NCI-H2227 treated with DMSO at 0.1 percent for 48 hours (cell line): Measurements from ENCODE around the gene CACNA1E.

Experiments
- DNase-seq: peaks from one replicate; lab custom pipeline; 2025; lab: John Stamatoyannopoulos, UW

Gene CACNA1E

DNA sequence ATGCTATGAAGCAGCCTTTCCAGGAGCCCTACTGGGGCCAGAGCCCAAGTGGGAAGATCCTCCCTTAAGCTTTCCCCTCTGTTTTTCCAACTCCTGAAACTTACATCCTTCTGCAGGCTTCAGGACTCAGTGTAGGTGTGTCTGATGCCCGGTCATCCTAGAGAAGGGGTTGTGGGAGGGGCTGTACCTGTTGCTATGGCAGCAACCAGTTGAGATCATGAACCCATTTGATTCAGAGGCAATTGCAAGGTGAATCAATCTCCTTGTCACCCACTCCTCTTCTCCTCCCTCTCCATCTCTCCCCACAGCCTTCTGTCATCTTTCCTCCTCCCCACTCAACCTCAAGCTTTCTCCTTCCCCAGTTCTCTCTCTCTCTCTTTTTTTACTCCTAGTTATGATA lies 151.8 kb downstream of the CACNA1E start:
- DNase-seq, result no peak

DNA sequence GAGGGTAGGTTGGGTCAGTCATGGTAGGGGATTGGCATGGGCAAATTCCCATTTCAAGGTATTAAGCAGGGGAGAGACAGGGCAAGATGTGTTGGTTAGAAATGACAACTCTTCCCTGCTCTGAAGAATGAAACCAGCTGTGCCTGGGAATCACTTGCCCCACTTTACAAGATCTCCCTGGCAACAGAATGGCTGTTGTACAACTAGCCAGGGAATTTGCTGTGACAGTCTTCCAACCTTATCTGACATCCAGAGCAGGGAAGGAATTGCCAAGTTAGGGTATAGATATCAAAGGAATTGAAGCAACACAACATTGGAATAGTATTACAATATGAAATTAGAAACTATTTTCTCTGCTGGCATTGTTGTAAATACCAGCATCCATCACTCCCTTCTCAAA lies 154.7 kb downstream of the CACNA1E start:
- DNase-seq, result no peak

DNA sequence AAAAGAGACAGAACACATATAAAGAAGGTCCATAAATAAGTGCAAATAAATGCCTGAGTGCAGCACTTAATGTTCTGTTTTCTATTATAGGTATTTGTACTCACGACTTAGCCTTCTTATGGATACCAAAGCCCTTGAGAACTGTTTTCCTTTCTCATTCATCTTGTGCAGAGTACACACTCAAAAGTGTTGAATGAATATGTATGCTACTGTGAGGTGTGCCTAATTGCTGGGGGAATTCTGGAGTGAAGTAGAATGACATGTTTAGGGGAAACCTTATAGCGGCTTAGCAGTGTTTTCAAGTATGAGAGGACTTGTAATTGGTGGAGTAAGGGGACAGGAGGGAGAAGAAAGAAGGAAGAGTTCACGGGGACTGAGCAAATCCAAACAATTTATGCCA lies 157.6 kb downstream of the CACNA1E start:
- DNase-seq, result no peak

DNA sequence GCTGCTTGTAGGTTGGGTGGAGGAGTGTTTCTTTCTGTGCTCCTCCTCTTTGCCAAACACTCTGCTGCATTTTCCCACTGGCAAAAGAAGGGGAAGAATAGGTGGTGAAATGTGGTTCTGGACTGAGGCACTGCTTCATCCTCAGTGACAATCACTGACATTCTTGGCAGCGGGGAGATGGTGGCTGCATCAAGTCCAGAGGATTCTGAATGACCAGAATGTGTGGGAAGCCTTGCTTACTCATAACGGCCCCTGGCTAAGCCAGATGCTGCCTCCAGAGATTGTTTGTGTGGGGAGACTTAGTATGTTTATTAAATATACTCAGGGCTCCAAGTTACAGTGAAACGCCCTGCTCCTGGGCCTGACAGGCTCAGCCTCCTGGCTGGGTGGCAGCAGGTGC lies 160.3 kb downstream of the CACNA1E start:
- no peak for DNase-seq

DNA sequence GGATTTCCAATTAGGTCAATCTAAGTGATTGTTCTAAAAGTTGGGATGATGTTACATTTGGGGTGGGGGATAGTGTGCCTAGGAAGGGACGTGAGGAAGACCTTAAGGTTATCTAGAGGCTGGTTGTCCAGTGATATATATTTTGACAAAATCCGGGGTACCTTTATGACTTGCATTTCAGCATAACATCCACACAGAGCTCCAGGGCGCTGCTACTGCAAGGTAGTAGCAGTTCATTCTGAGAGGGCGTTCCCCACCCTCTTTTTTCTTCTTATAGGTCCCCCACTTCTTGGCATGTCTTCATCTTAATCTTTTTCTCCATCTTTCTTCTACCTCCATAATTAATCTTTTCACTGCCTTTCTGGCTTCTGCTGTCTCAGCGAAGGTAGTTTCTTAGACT lies 161.9 kb downstream of the CACNA1E start:
- DNase-seq, result no peak

DNA sequence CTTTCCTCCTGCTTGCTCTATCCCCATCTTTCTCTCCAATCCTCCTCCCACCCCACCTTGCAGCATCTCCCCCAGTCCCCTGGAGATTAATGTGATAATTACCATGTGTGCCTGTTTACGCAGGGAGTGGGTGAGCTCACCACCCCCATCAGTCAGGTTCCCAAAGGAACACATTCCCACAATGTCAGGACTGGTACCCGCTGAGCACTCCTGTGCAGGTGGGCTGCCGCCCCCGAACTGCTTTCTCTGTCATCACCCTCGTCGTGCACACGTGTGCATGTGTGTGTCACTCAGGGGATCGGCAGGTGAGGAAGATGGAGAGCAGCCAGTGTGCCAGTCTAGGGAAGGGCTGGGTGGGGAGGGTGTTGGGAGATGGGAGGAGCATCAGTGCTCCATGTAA lies 163.4 kb downstream of the CACNA1E start:
- DNase-seq, result no peak

DNA sequence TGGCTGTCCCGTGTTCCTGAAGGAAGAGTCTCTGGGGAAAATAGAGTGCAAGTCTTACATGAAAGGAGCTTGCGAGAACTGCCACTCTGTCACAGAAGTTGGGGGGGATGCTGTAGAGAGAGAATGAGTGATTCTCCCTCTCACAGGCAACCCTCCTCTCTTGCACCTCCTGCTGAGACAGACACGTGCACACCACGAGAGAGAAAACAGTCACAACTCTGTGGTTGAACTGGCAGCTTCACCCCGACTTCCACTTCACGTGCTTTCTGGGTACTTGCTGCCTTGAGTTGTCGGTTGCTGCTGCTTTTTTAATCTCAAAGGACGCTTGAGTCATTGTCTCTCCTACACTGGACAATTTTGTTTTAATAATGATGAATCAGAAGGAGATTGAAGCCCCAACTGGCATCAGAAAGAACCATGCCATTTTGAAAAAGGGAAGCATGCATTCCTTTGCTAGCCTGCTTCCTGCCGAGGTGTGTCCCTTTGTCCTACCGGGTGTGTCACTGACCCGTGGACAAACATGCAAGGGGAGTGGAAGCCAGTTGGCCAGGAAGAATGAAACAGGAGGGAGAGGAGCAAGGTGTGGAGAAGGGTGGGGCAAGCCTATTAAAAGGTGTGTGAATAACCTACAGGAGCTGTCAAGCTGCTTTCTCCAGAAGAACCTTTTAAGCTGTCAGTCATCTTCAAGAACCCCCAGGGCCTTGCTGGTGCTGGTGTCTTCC lies 164.2 kb downstream of the CACNA1E start:
- DNase-seq, result no peak

DNA sequence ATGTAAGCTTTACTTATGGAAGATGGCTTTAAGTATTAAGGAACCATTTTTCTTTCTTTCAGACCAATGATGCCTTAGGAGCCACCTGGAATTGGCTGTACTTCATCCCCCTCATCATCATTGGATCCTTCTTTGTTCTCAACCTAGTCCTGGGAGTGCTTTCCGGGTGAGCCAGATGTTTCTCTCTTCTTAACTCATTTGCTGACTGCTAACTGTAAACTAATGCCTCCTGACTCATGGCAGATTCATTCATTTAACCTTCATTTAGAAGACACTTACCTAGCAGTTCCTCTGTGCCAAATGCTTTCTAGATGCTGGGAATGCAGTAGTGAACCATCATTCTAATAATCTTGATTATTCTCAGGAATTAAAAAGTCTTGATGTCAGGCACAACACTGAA lies 168.0 kb downstream of the CACNA1E start:
- DNase-seq, result no peak

DNA sequence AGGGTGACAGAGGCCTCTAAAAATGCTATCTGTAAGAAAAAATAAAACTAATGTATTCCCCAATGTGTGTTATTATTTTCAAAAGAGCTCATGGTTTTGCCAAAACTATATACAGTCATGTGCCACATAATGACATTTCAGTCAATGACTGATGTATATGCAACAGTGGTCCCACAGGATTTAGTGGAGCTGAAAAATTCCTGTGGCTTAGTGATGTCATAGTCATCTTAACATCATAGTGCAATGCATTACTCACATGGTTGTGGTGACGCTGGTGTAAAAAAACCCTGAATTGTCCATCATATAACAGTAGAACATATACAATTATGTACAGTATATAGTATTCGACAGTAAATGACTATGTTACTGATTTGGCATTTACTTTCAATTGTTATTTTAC lies 172.4 kb downstream of the CACNA1E start:
- no peak for DNase-seq

DNA sequence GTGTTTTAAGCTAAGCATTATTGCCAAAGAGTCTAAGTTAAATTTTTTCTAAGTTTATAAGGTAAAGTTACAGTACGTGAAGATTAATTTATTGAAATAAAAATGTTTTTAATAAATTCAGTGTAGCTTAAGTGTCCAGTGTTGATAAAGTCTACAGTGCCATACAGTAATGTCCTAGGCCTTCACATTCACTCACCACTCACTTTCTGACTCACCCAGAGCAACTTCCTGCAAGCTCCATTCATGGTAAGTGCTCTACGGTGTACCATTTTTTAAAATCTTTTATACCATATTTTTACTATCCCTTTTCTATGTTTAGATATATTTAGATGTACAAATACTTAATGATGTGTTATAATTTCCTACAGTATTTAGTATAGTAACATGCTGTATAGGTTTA lies 173.2 kb downstream of the CACNA1E start:
- DNase-seq, result no peak

DNA sequence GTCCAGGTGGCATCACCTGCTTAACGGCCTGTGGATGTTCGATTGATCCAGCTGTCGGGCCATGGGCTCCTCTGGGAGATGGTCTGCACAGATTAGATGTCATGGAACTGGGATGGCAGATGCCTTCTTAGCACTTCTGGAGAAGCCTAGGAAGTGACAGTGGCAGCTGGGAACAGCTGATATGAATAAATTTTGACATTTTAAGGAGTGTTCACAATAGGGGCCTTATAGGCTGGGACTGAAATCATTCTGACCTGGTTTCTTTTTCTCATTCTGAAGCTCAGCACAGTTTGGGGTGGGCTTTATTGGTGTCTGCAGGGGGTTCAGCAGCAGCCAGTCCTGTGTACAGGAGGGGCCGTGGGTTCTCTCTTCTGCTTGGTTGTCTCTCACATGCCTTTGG lies 175.3 kb downstream of the CACNA1E start:
- no peak for DNase-seq

DNA sequence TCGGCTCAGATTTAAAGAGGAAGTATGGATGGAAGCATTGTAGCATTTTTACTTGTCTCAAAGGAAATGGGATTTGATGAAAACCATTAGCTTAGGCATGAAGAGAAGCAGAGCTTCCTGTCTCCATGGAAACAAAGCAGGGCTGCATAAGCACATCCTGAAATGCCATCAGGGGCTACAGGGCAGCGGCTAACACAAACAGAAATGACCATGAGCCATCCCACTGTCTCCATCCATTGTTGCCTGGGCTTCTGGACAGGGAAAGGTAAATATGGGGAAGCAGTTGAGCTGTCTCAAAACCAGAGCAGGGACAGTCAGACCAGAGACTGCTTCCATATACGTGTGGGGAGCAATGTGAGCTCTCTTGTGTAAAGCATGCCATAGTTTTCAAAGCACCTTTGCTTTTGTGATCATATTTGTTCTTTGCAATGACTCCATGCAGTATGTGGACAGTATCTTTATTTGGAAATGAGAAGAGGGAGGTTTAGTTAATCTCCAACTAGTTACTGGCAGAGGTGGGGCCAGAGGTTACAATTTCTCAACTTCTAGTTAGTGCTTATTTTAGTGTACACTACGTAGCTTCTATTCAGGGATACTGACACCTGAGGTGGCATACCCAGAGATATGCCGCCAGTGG lies 176.1 kb downstream of the CACNA1E start:
- no peak for DNase-seq

DNA sequence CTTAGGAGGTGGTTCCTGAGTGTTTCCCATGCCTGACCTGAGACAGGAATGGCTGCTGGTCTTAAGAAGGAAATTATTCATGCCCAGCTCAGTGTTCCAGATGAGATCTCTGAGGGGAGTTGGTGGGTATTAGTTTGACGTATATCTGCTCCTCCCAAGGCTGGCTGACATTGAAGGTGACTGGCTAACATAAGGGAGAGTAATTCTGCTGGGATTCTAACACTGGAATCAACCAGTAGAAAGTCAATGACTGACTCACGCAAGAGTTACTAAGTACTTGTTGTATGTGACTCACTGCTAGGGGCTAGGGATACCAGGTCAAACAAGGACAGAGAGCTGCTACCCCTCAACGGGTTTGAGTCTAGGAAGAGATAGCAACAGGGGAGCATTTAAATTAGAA lies 177.3 kb downstream of the CACNA1E start:
- DNase-seq, result no peak

DNA sequence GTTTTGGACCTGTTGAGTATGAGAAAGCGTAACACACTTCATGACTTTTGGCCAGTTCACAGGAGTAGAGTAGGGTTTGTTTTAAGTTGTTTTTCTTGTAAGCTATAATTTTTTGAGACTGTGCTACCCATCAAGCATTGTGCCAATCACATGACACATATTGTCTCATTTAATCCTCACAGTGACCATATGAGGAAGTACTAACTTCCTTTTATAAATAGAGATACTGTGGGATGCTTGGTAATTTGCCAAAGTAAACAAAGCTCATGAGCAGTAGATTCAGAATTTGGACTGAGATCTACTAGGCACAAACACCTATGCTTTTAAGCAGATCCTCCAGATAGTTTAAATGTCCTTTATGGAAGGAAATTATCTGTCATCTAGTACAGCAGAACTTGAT lies 178.3 kb downstream of the CACNA1E start:
- DNase-seq, result no peak

DNA sequence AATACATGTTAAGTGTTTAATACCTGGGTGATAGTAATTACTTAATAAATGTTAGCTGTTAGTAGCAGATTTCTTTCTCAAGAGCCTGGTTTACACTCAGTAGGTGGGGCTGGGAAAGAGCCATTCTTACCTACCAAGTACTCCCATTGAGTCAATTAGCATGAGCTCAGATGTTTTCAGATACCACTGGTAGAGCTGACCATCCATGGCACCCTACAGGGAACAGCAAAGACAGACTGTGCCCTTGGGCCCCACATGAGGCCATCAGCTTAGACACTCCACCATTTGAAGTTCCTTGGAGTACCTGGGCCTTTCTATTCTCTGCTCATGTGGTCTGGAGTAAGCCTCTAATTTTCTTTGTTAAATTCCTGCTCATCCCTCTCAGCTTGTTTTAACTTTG lies 179.3 kb downstream of the CACNA1E start:
- DNase-seq, result no peak

DNA sequence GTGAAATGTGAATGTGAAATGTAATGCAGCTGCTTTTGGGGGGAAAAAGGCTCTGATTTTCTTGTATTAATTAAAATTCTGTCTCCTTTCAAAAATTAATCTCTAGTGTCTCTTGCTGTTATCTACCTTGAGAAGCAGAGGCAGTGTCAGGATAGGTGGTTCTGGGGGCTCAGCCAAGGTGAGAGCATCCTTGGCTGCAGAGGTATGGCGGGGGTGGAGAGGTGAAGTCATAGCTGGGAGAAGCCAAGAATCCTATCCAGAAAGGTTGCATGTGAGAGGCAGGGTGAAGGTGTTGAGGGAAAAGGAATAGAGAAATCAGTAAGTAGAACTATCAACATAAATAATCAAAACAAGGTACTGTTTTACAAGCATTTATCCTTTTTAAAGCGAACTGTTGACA lies 181.2 kb downstream of the CACNA1E start:
- DNase-seq, result no peak

DNA sequence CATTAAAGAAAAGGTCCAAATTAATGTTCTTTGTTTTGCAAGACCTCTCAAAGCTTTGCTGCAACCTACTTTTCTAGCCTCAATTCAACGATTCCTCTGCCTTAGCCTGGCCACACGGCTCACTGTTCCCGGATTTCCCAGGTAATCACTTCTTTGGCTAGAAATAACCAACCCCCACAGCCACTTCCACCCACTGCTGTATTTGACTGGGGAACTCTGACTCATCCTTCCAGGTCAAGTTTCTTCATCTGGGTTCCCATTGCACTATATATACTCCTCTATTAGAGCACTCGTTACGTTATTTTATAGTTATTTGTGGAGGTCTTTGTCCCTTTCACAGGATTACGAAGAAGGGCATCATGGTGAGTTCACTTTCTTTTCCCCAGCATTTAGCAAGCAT lies 185.9 kb downstream of the CACNA1E start:
- peak; percentile 19 for DNase-seq

DNA sequence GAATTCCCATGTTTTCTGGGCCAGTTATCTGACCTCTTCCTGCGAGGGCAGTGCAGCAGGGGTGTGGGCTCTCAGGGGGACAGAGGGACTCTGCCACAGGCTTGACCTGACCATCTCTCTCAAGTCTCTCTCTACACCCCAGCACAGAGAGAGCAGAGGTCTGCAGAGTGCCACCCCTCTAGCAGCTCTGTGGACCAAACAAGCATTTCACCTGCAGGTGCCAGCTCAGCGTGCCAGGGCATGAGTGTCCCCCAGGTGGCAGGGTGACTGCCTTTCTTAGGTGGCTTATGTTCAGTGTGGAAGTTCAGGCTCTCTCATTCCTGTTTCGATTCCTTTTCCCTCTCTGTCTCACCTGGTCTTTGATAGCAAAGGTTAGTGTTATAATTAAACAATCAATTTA lies 191.3 kb downstream of the CACNA1E start:
- DNase-seq, result no peak

DNA sequence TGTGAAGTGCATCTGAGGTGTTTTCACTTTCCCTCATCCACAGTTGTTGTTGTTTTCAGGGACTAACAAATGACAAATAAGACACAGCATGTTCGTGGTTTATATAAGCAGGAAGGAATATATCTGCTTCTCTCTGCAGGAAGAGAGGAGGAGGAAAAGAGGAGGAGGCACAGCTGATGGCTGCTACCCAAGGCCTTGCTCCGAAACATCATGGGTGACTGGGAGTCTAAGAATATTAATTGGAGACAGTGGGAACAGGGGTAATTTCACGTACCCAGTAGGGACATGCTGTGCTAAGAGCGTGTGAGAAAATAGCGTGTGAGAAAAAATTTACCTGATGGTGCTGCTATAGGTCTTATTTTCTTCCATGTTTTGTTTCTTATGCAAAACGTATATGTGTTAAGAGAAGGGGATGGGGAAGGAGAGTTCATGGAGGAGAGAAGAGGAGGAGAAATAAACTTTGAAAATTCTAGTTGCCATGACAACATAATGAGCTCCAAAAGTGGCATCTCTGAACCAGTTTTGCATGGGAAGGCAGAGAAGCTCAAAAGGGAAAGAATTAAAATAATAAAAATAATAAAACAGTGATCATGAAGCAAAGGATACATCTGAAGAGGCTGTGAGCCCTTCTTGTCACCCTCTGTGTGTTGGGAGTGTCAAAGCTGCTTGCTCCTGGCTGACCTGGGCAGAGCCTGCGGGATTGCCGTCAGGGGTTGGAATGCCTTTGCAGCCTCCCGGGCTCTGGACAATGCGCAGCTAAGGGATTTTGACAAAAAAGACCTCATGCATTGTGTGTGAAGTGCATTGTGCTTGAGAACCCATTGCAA lies 192.0 kb downstream of the CACNA1E start:
- DNase-seq, result no peak

DNA sequence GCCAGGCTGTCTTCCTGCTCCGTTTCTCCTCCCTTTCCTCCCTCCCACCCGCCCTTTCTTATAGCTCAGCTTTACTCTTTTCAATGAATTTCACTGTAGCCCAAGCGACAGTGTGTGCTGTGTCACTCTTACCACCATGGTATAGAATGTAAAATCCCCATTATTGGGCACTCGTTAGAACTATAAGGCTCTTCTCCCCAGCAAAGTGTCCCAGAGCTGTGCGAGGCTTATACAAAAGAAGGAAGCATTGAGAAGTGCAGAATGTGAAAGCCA lies 192.5 kb downstream of the CACNA1E start:
- DNase-seq, result no peak

DNA sequence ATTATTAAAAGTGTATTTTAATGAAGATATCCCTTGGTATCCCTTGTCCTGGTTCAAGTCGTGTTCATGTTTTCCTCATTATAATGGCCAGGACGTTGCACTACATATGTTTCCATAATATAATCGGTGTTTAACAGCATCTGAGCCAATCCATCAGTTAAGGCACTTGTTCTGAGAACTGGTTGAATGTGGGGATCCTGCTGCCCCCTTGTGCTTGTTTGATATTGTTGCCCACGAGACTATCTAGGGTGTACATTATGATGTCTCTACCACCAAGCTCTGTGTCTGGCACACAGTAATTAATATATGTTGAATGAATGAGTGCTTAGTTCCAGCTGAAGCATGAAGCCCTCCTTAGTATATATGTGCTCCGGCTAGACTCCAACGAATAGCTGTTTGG lies 193.0 kb downstream of the CACNA1E start:
- peak; percentile 56 for DNase-seq

DNA sequence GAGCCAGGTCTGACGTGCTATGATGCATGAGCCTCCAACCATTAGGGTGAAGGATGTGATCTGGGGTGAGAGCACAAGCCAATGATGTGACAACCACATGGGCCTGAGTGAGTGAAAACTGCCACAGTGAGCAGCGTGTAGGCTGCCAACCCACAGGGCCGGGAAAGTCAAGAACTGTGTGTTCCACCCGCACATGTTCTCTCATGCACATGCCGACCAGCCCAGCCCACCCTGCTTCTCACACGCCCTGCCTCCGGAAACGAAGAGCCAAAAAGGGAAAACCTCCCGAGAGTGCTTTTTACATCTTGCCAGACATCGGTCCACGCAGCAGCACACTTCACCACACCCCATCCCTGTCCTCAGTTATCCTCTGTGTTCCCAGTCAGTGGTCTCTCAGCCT lies 197.0 kb downstream of the CACNA1E start:
- DNase-seq, result no peak

DNA sequence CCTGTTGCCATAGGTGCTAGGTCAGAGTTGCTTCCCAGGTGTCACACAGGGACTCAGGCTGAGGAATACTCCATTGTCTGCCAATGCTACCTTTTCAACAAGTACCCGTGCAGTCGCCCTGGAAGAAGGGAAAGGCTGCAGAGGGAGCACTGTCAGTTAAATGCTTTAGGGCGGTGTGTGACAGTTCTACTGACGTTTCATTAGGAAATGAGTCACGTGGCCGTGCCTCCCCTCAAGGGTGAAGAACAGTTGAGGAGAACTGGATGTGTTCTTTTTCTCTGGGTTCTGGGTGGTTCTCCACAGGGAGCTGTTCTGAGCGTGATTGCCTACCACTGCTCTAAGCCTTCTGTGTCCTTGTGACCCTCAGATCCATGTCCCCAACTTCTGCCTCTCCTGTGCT lies 197.6 kb downstream of the CACNA1E start:
- no peak for DNase-seq

DNA sequence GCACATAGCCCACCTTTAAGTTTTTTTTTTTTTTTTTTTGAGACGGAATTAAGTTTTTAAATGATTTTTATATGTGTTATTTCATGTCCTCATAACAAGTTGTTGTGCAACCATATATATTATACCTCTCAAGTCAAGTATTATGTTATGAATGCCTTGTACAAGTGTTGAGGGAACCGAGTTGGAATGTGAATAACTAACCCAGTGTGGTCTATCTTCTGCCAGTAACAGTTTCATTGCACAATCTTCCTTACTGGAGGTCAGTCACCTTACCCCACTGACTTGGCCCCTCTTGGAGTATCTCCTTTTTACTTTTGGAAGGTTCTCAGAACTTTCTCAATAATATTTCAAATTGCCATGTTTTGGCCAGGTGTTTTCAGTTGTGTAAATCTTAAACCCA lies 201.9 kb downstream of the CACNA1E start:
- no peak for DNase-seq
